Measurements from ENCODE around the gene ZNF697.

- TF ChIP-seq POLR2A (IDR thresholded peaks at IDR 0.05) (no peak), CTCF (IDR thresholded peaks at IDR 0.05) (no peak), POLR2AphosphoS5 (IDR thresholded peaks at IDR 0.05) (no peak)
Observed at GRCh38 chr1:119697598-119697997, 49.5 kb upstream of the ZNF697 start.
